OCI-LY1 (cell line): ENCODE measurements around the gene EFNB3.

Experiments used
- EZH2 ChIP-seq: fragments of 200-600 bp; sonication (generic), shearing (Covaris generic); IDR thresholded peaks from 2 replicates; pipeline ENCODE4 v1.8.0; 2017; ENCODE audit warnings: borderline replicate concordance, mixed run types, mild to moderate bottlenecking, antibody characterized with exemption, low read length, moderate library complexity, mixed read lengths
- TF ChIP-seq, protein P1 (sequence below): fragments of 200-600 bp; sonication (generic), shearing (Covaris generic); IDR thresholded peaks from 2 replicates; pipeline ENCODE4 v1.5.1; 2017; ENCODE audit warnings: mild to moderate bottlenecking, antibody characterized with exemption, low read length, moderate library complexity, mixed read lengths

DNA sequence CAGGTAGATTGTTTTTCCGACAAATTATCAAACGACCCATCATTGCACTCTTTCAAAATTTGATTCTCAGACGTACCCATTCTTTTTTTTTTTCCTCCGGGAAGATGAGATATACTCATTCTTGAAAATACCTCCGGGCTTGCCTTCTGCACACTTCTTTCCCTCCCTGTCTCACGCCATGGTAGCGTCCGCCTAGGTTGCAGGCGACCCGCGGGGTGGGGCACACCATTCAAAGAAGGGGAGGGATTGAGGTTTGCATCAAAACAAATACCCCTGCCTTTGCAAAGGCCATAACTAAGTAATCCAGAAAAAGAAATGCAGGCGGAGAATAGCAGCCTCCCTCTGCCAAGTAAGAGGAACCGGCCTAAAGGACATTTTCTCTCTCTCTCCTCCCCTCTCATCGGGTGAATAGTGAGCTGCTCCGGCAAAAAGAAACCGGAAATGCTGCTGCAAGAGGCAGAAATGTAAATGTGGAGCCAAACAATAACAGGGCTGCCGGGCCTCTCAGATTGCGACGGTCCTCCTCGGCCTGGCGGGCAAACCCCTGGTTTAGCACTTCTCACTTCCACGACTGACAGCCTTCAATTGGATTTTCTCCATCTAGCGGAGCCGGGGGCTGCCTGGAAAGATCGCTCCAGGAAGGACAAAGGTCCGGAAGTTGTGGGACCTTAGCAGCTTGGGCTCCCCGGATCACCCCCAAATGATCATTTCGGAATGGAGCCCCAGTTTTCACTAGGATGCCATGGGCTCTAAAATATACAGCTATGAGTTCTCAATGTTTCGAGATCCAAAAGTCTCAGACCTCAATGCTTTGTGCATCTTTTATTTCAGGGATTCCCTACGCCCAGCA is 18.6 kb upstream of the EFNB3 start:
- TF ChIP-seq, protein P1, sequence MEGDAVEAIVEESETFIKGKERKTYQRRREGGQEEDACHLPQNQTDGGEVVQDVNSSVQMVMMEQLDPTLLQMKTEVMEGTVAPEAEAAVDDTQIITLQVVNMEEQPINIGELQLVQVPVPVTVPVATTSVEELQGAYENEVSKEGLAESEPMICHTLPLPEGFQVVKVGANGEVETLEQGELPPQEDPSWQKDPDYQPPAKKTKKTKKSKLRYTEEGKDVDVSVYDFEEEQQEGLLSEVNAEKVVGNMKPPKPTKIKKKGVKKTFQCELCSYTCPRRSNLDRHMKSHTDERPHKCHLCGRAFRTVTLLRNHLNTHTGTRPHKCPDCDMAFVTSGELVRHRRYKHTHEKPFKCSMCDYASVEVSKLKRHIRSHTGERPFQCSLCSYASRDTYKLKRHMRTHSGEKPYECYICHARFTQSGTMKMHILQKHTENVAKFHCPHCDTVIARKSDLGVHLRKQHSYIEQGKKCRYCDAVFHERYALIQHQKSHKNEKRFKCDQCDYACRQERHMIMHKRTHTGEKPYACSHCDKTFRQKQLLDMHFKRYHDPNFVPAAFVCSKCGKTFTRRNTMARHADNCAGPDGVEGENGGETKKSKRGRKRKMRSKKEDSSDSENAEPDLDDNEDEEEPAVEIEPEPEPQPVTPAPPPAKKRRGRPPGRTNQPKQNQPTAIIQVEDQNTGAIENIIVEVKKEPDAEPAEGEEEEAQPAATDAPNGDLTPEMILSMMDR, result no peak
- no peak for TF ChIP-seq EZH2
